ENCODE results near the gene SPINK2. TPM values are rescaled to one million over a fixed set of nuclear protein-coding genes. Genes with fewer than 3 reads are reported as not detected.

The SPINK2 gene
- total and polyA plus RNA-seq, 2 donors (not counting 3 experiments of a cell fraction or from before 2014, with no cell fraction given), result 0.71 TPM; not detected in 1

GRCh38 chr4:56850910-56851309 is 29.4 kb upstream of the SPINK2 start:
- H3K9ac ChIP-seq (replicated peaks; ENCODE audit: extremely low read depth, insufficient read depth, low read length), result no peak overlapping the region
- H4K20me1 ChIP-seq (replicated peaks; ENCODE audit: control insufficient read depth, extremely low read depth, insufficient read depth, low read length), result no peaks in the 10 kb centered on the region
- no peaks in the 10 kb centered on the region for H3K36me3 ChIP-seq (ENCODE audit: control insufficient read depth in 2 of 2, extremely low read depth in 1 of 2, insufficient read depth in 2 of 2, low read length in 2 of 2)
- BruUV-seq (replicated peaks), result no TSS peak
- POLR2A ChIA-PET, result no interaction called here
- H3K9me3 ChIP-seq (replicated peaks; ENCODE audit: control insufficient read depth, insufficient read depth, low read length), result no peaks in the 10 kb centered on the region
- H3K4me3 ChIP-seq (replicated peaks in 1 of 3; ENCODE audit: insufficient read depth in 1 of 3, low read depth in 1 of 3, low read length in 3 of 3), result no peak overlapping the region
- intact Hi-C loops (cut with micrococcal nuclease), result no loop called here
- no peaks in the 10 kb centered on the region for H3K9me1 ChIP-seq (replicated peaks; ENCODE audit: control insufficient read depth, extremely low read depth, insufficient read depth, low read length)
- H3K27ac ChIP-seq (ENCODE audit: insufficient read depth, low read depth, low read length), result no peak overlapping the region
- no peak overlapping the region for H3K4me2 ChIP-seq (ENCODE audit: insufficient read depth, low read length)
- H3K27me3 ChIP-seq (ENCODE audit: control insufficient read depth in 2 of 2, insufficient read depth in 2 of 2, low read length in 2 of 2), result peaks cover 0 to 1% of the 10 kb centered on the region in 2 experiments
- H3K79me2 ChIP-seq (ENCODE audit: control insufficient read depth, insufficient read depth, low read length), result no peaks in the 10 kb centered on the region
- DNase-seq (ENCODE audit: low read depth, low spot score) (no peak), FAIRE-seq (no peak)
- no peak overlapping the region for H2AFZ ChIP-seq (ENCODE audit: low read depth, low read length)
- no peak for TF ChIP-seq MYC (IDR thresholded peaks at IDR 0.05; ENCODE audit: low read depth, low read length)
- TF ChIP-seq POLR2A (IDR thresholded peaks at IDR 0.05; ENCODE audit: low read depth, low read length), result no peak
- no peak for TF ChIP-seq JUN (IDR thresholded peaks at IDR 0.05; ENCODE audit: borderline replicate concordance, insufficient read depth, insufficient read length, low read depth)
- no peak for TF ChIP-seq GATA2 (IDR thresholded peaks at IDR 0.05; ENCODE audit: insufficient read depth, insufficient read length, low read depth, low read length)
- dilution Hi-C loops (cut with MboI; ENCODE audit: extremely low pct_ligation_motif_present, low sequenced_read_pairs), result no loop called here
- H3K4me1 ChIP-seq (ENCODE audit: control insufficient read depth, extremely low read depth, insufficient read depth, low read length), result no peaks in the 10 kb centered on the region
- CTCF ChIA-PET, result interaction anchor here (0.8 to 2.2 kb wide), 2 partner anchors 14 to 16 kb away, joined by 3 to 5 read pairs; no protein-coding TSS in a partner anchor

DNA sequence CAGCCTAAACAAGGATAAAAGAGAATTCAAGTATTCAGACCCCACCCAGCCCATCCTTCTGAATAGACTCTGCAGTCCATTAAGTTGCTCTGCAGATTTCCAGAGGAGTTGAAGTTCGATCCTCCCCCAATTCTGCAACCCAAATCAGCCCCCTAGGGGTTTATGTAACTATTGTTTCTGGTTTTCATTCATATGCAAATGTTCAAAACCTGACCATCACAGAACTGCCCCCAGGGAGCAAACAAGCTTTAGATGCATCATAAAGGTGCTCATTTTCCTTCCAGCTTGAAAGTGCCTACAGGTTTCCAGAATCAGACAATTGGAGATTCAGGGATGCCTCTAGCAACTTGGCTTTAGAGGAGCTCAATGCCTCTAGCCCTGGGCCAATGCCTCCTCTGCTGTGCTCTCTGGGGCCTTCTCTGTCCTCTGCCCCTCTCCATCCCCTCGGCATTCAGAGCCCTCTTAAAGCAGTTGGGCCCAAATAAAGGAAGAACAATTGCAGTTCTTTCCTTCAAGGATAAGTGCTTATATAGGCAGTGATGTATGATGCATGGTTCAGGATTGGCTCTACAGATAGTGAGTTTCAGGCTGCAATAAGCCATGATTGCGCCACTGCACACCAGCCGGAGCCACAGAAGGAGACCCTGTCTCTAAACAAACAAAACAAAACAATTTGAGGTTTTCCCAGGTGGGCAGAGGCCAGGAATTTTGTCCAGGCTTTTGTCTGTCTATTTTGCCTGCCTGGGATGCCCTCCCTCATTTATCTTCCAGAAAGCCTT is 23.5 kb upstream of the SPINK2 start:
- Histone ChIP-seq H4K20me1 (replicated peaks; ENCODE audit: control insufficient read depth, extremely low read depth, insufficient read depth, low read length) (no peaks in the 10 kb centered on the region), H3K9me1 (replicated peaks; ENCODE audit: control insufficient read depth, extremely low read depth, insufficient read depth, low read length) (no peaks in the 10 kb centered on the region), H3K36me3 (ENCODE audit: control insufficient read depth in 2 of 2, extremely low read depth in 1 of 2, insufficient read depth in 2 of 2, low read length in 2 of 2) (no peaks in the 10 kb centered on the region), H3K79me2 (ENCODE audit: control insufficient read depth, insufficient read depth, low read length) (no peaks in the 10 kb centered on the region), H3K9me3 (replicated peaks; ENCODE audit: control insufficient read depth, insufficient read depth, low read length) (no peaks in the 10 kb centered on the region), H3K4me1 (ENCODE audit: control insufficient read depth, extremely low read depth, insufficient read depth, low read length) (no peaks in the 10 kb centered on the region), H3K4me3 (replicated peaks in 1 of 3; ENCODE audit: insufficient read depth in 1 of 3, low read depth in 1 of 3, low read length in 3 of 3) (no peak overlapping the region), H3K4me2 (ENCODE audit: insufficient read depth, low read length) (no peak overlapping the region), H3K27me3 (ENCODE audit: control insufficient read depth in 2 of 2, insufficient read depth in 2 of 2, low read length in 2 of 2) (no peaks in the 10 kb centered on the region), H2AFZ (ENCODE audit: low read depth, low read length) (no peak overlapping the region), H3K9ac (replicated peaks; ENCODE audit: extremely low read depth, insufficient read depth, low read length) (no peak overlapping the region), H3K27ac (ENCODE audit: insufficient read depth, low read depth, low read length) (no peak overlapping the region)
- POLR2A ChIA-PET, result no interaction called here
- no TSS peak for BruUV-seq (replicated peaks)
- dilution Hi-C loops (cut with MboI; ENCODE audit: extremely low pct_ligation_motif_present, low sequenced_read_pairs) (no loop called here), intact Hi-C loops (cut with micrococcal nuclease) (no loop called here)
- no peak for DNase-seq (ENCODE audit: low read depth, low spot score)
- no peak for FAIRE-seq
- TF ChIP-seq JUN (IDR thresholded peaks at IDR 0.05; ENCODE audit: borderline replicate concordance, insufficient read depth, insufficient read length, low read depth) (no peak), EZH2 (IDR thresholded peaks at IDR 0.05; ENCODE audit: borderline replicate concordance, low read depth, low read length, severe bottlenecking) (no peak), POLR2AphosphoS5 (IDR thresholded peaks at IDR 0.05; ENCODE audit: insufficient read depth, low read depth, low read length) (no peak), GATA2 (IDR thresholded peaks at IDR 0.05; ENCODE audit: insufficient read depth, insufficient read length, low read depth, low read length) (no peak)
- TF ChIP-seq, protein P1, sequence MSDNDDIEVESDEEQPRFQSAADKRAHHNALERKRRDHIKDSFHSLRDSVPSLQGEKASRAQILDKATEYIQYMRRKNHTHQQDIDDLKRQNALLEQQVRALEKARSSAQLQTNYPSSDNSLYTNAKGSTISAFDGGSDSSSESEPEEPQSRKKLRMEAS (IDR thresholded peaks at IDR 0.05; ENCODE audit: insufficient read depth, insufficient read length), result no peak
- TF ChIP-seq, protein P2, sequence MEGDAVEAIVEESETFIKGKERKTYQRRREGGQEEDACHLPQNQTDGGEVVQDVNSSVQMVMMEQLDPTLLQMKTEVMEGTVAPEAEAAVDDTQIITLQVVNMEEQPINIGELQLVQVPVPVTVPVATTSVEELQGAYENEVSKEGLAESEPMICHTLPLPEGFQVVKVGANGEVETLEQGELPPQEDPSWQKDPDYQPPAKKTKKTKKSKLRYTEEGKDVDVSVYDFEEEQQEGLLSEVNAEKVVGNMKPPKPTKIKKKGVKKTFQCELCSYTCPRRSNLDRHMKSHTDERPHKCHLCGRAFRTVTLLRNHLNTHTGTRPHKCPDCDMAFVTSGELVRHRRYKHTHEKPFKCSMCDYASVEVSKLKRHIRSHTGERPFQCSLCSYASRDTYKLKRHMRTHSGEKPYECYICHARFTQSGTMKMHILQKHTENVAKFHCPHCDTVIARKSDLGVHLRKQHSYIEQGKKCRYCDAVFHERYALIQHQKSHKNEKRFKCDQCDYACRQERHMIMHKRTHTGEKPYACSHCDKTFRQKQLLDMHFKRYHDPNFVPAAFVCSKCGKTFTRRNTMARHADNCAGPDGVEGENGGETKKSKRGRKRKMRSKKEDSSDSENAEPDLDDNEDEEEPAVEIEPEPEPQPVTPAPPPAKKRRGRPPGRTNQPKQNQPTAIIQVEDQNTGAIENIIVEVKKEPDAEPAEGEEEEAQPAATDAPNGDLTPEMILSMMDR (IDR thresholded peaks at IDR 0.05; ENCODE audit: extremely low read depth in 1 of 2, insufficient read depth in 1 of 2, low read depth in 1 of 2, low read length in 2 of 2), result no peak
- CTCF ChIA-PET, result interaction anchor here (2.0 kb wide), 1 partner anchor 8 kb away, joined by 9 read pairs; no protein-coding TSS in a partner anchor

Data from endothelial cell of umbilical vein (primary cell).